ENCODE results near the gene SPTB.

DNA sequence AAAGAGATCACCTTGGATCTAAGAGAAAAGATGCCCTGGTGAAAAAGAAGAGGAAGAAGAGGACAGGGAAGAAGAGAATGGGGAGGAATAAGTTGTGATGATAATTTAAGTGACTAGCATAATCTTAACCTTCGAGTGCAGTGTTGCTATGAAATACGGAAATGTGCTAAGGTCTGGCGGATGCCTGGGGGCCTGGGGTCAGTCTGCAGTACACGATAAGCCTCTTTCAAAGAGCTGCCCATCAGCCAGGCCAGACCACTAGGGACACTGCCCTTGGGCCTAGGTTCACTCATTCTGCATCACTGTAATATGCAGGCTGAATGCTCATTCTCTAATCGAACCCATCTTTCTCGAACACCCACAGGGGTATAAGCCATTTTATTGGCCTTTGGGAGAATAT is 92.1 kb downstream of the SPTB start:
- TF ChIP-seq, protein P1, sequence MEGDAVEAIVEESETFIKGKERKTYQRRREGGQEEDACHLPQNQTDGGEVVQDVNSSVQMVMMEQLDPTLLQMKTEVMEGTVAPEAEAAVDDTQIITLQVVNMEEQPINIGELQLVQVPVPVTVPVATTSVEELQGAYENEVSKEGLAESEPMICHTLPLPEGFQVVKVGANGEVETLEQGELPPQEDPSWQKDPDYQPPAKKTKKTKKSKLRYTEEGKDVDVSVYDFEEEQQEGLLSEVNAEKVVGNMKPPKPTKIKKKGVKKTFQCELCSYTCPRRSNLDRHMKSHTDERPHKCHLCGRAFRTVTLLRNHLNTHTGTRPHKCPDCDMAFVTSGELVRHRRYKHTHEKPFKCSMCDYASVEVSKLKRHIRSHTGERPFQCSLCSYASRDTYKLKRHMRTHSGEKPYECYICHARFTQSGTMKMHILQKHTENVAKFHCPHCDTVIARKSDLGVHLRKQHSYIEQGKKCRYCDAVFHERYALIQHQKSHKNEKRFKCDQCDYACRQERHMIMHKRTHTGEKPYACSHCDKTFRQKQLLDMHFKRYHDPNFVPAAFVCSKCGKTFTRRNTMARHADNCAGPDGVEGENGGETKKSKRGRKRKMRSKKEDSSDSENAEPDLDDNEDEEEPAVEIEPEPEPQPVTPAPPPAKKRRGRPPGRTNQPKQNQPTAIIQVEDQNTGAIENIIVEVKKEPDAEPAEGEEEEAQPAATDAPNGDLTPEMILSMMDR (IDR thresholded peaks at IDR 0.05): no peak
- no peak for TF ChIP-seq TCF7L2 (IDR thresholded peaks at IDR 0.05; ENCODE audit: low read depth, low read length)
